Gastrocnemius medialis (tissue), 4 donors: Measurements from ENCODE around the gene B4GALT1.

Experiments used
- POLR2A ChIP-seq, 2 donors: fragments of 450-650 bp; IDR thresholded peaks; one replicate each; pipeline ENCODE4 v1.6.1; 2017; ENCODE audit warnings: antibody characterized with exemption in 2 of 2, mild to moderate bottlenecking in 2 of 2, moderate library complexity in 2 of 2
- TF ChIP-seq, protein P1 (sequence below), 5 experiments: fragments of 450-650 bp in 3 of 5; fragments of 200-600 bp in 2 of 5; sonication (generic) in 2 of 5; IDR thresholded peaks in 4 of 5; conservative IDR thresholded peaks in 1 of 5; 1 replicate in 4 of 5; 2 replicates in 1 of 5; pipeline ENCODE4 v1.5.1; 2016 to 2019; ENCODE audit warnings: antibody characterized with exemption in 5 of 5, mild to moderate bottlenecking in 3 of 5, moderate library complexity in 3 of 5

DNA sequence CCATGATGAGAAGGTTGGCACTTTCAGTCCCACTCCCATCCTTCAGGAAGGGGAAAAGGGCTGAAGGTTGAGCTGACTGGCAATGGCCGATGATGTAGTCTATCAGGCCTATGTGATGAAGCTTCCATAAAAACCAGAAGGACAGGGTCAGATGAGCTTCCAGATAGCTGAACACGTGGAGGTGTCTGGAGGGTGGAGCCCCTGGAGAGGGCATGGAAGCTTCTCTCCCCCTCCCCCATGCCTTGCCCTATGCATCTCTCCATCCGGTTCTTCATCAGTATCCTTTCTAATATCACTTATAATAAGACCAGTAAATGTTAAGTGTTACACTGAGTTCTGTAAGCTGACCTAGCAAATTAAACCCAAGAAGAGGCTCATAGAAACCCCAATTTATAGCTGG, 58.0 kb downstream of the B4GALT1 start:
- TF ChIP-seq, protein P1, sequence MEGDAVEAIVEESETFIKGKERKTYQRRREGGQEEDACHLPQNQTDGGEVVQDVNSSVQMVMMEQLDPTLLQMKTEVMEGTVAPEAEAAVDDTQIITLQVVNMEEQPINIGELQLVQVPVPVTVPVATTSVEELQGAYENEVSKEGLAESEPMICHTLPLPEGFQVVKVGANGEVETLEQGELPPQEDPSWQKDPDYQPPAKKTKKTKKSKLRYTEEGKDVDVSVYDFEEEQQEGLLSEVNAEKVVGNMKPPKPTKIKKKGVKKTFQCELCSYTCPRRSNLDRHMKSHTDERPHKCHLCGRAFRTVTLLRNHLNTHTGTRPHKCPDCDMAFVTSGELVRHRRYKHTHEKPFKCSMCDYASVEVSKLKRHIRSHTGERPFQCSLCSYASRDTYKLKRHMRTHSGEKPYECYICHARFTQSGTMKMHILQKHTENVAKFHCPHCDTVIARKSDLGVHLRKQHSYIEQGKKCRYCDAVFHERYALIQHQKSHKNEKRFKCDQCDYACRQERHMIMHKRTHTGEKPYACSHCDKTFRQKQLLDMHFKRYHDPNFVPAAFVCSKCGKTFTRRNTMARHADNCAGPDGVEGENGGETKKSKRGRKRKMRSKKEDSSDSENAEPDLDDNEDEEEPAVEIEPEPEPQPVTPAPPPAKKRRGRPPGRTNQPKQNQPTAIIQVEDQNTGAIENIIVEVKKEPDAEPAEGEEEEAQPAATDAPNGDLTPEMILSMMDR (IDR thresholded peaks at IDR 0.05 in 4 of 5, conservative IDR thresholded peaks at IDR 0.05 in 1 of 5) = no peak
- TF ChIP-seq POLR2A (IDR thresholded peaks at IDR 0.05) = no peak
